GM19193 (cell line): ENCODE results near the gene MADD.

Experiments
- POLR2A ChIP-seq: IDR thresholded peaks from 4 replicates; pipeline ENCODE4 v1.6.1; 2011; ENCODE audit not compliant: insufficient read depth, insufficient read length; ENCODE audit errors: extremely low read depth

Gene MADD

GRCh38 chr11:47359162-47359561 is 89.2 kb downstream of the MADD start:
- TF ChIP-seq POLR2A: no peak

GRCh38 chr11:47359586-47359985 is 89.7 kb downstream of the MADD start:
- TF ChIP-seq POLR2A: no peak

- no peak for TF ChIP-seq POLR2A
Measured at GRCh38 chr11:47360341-47360740, 90.4 kb downstream of the MADD start.

GRCh38 chr11:47361419-47361818 is 91.5 kb downstream of the MADD start:
- no peak for TF ChIP-seq POLR2A

- no peak for TF ChIP-seq POLR2A
Measured at GRCh38 chr11:47366020-47366490, 96.1 kb downstream of the MADD start.

GRCh38 chr11:47369676-47370075 is 99.7 kb downstream of the MADD start:
- no peak for TF ChIP-seq POLR2A

- no peak for TF ChIP-seq POLR2A
Measured at GRCh38 chr11:47372422-47372821, 102.5 kb downstream of the MADD start.

- TF ChIP-seq POLR2A: no peak
Measured at GRCh38 chr11:47373876-47374719, 104.2 kb downstream of the MADD start.

GRCh38 chr11:47374720-47375019 is 104.7 kb downstream of the MADD start:
- no peak for TF ChIP-seq POLR2A

GRCh38 chr11:47375020-47375419 is 105.1 kb downstream of the MADD start:
- TF ChIP-seq POLR2A: no peak

GRCh38 chr11:47375546-47376085 is 105.7 kb downstream of the MADD start:
- TF ChIP-seq POLR2A: no peak

GRCh38 chr11:47376107-47376524 is 106.2 kb downstream of the MADD start:
- no peak for TF ChIP-seq POLR2A

- TF ChIP-seq POLR2A: no peak
Measured at GRCh38 chr11:47376525-47377371, 106.8 kb downstream of the MADD start.

GRCh38 chr11:47377571-47378009 is 107.7 kb downstream of the MADD start:
- no peak for TF ChIP-seq POLR2A
